Measurements from ENCODE around the gene ADARB1. TPM values are rescaled to one million over a fixed set of nuclear protein-coding genes. Genes with fewer than 3 reads are reported as not detected.

ADARB1 gene
- total and polyA plus RNA-seq, 2 donors (not counting 1 experiment from before 2014, with no cell fraction given): 17.1 to 33.3 TPM

GRCh38 chr21:45108808-45109781, 34.7 kb downstream of the ADARB1 start:
- Histone ChIP-seq H3K4me3 (ENCODE audit: control extremely low read depth in 1 of 5, extremely low read depth in 1 of 5, insufficient read depth in 1 of 5, low read depth in 2 of 5, low read length in 4 of 5) (peak overlapping the region; percentile 8 to 60 (median 42)), H3K27ac (ENCODE audit: low read length in 2 of 2) (peak overlapping the region; percentile 83 to 94), H4K20me1 (ENCODE audit: control insufficient read depth, insufficient read depth, low read length, poor library complexity, severe bottlenecking) (no peaks in the 10 kb centered on the region), H3K9ac (ENCODE audit: low read length) (peak overlapping the region; percentile 64), H3K9me3 (ENCODE audit: control extremely low read depth in 1 of 3, control insufficient read depth in 2 of 3, insufficient read depth in 1 of 3, low read length in 2 of 3) (peaks cover 0 to 3% (median 0%) of the 10 kb centered on the region in 3 donors), H3K27me3 (replicated peaks in 1 of 4; ENCODE audit: control extremely low read depth in 1 of 4, control insufficient read depth in 3 of 4, insufficient read depth in 4 of 4, low read length in 3 of 4) (no peaks in the 10 kb centered on the region), H3K79me2 (ENCODE audit: control insufficient read depth, insufficient read depth, low read length) (peaks cover 82% of the 10 kb centered on the region), H3K4me2 (replicated peaks; ENCODE audit: low read depth, low read length, poor library complexity, severe bottlenecking) (peak overlapping the region; percentile 80), H3K36me3 (replicated peaks in 1 of 2; ENCODE audit: control extremely low read depth in 1 of 2, control insufficient read depth in 1 of 2, extremely low read depth in 1 of 2, insufficient read depth in 2 of 2, low read length in 1 of 2) (no peaks in the 10 kb centered on the region), H2AFZ (ENCODE audit: insufficient read depth, low read depth, low read length, poor library complexity, severe bottlenecking) (no peak overlapping the region), H3K4me1 (ENCODE audit: control insufficient read depth in 2 of 2, insufficient read depth in 2 of 2, low read length in 2 of 2) (peaks cover 91 to 94% of the 10 kb centered on the region in 2 donors)
- Mint-ChIP-seq H3K27ac (peak overlapping the region; percentile 75), H3K9me3 (ENCODE audit: insufficient read depth) (no peaks in the 10 kb centered on the region), H3K4me3 (peak overlapping the region; percentile 78), H3K27me3 (no peaks in the 10 kb centered on the region), H3K4me1 (peaks cover 91% of the 10 kb centered on the region)
- intact Hi-C loops (cut with micrococcal nuclease): loop anchor here (5.0 kb wide), 1 partner anchor 1382 kb away; no protein-coding TSS in a partner anchor
- CTCF ChIA-PET: interaction anchor here (0.7 to 5.8 kb wide), 12 partner anchors 7 to 309 kb away, joined by 3 to 106 read pairs (median 6); partner anchors contain the start of gene SLX9
- TF ChIP-seq CTCF (IDR thresholded peaks at IDR 0.05) (no peak), EZH2 (IDR thresholded peaks at IDR 0.05; ENCODE audit: borderline replicate concordance, insufficient read depth, low read depth, low read length, poor library complexity, severe bottlenecking) (no peak)
- WGBS (ENCODE audit: insufficient coverage): 75% methylated on average over 42 of the region's 44 CpGs
- ATAC-seq (ENCODE audit: low read depth) (peak; percentile 6), DNase-seq (no peak)
- POLR2A ChIA-PET: interaction anchor here (0.9 to 2.1 kb wide), 3 partner anchors 12 to 235 kb away, joined by 3 to 5 read pairs (median 3); partner anchors contain the start of gene PTTG1IP

All from B cell (primary cell).